Muscle of leg (tissue), 11 donors: ENCODE measurements around the gene TNK1. TPM values are rescaled to one million over a fixed set of nuclear protein-coding genes. Genes with fewer than 3 reads are reported as not detected.
"Not testable (repeated sequence)": the region's sequence is repeated elsewhere in the genome, so short reads cannot be mapped to it uniquely, and the experiment has no call there.

Experiments used
- DNase-seq: peaks from one replicate; pipeline ENCODE4 v3.0.0; 2013
- H3K27ac ChIP-seq: one replicate; pipeline ENCODE4 v1.5.1; 2013; ENCODE audit warnings: mild to moderate bottlenecking, low read length, control low read depth
- H3K27me3 ChIP-seq: one replicate; pipeline ENCODE4 v1.6.1; 2013; ENCODE audit warnings: low read length; ENCODE audit not compliant: control insufficient read depth, insufficient read depth
- H3K36me3 ChIP-seq: one replicate; pipeline ENCODE4 v1.6.1; 2013; ENCODE audit warnings: low read length; ENCODE audit not compliant: control insufficient read depth, insufficient read depth
- H3K4me1 ChIP-seq: one replicate; pipeline ENCODE4 v1.6.1; 2013; ENCODE audit warnings: low read length; ENCODE audit not compliant: control insufficient read depth, insufficient read depth
- H3K4me3 ChIP-seq: one replicate; pipeline ENCODE4 v1.5.1; 2013; ENCODE audit warnings: low read length, control low read depth
- H3K9me3 ChIP-seq: replicated peaks from 2 replicates; pipeline ENCODE4 v1.6.1; 2013; ENCODE audit warnings: low read depth, low read length; ENCODE audit not compliant: control insufficient read depth
- WGBS: methylation state at CpG from one replicate; pipeline ENCODE4 v1.1.5; 2013; ENCODE audit warnings: missing lambda C conversion rate; ENCODE audit not compliant: insufficient coverage; 5-methylcytosine and 5-hydroxymethylcytosine counted together
- polyA plus RNA-seq, 8 donors: library from polyadenylated mRNA; unstranded; fragments of 120-200 nt; gene quantifications; one replicate each; pipeline versions ENCODE4 v1.2.1 to v1.2.3, GENCODE V29; 2013; ENCODE audit warnings: inconsistent platforms in 1 of 8, low replicate concordance in 1 of 8; ENCODE audit not compliant: insufficient read length in 8 of 8, insufficient read depth in 1 of 8
- total RNA-seq: library from RNA; stranded (reverse); fragments of 120-200 nt; gene quantifications from one replicate; pipeline ENCODE4 v1.2.4, GENCODE V29; 2013

The TNK1 gene
- total and polyA plus RNA-seq, 9 donors, result 0.23 to 1.3 (median 0.56) TPM

DNA sequence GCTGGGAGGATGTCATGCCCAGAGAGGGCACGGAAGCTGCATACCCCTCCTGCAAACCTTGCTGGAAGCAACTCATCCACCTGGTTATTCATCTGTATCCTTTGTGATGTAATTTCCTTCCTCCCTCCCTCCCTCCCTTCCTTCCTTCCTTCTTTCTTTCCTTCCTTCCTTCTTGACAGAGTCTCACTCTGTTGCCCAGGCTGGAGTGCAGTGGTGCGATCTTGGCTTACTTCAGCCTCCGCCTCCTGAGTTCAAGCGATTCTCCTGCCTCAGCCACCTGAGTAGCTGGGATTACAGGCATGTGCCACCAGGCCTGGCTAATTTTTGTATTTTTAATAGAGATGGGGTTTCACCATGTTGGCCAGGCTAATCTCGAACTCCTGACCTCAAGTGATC is 12.3 kb upstream of the TNK1 start:
- H3K9me3 ChIP-seq, H3K4me1 ChIP-seq, H3K27ac ChIP-seq, H3K36me3 ChIP-seq, DNase-seq, H3K4me3 ChIP-seq: not testable (repeated sequence)
- H3K27me3 ChIP-seq, result peaks cover 11% of the 10 kb centered on the region
- 94% methylated on average over 4 of the region's 5 CpGs for WGBS

DNA sequence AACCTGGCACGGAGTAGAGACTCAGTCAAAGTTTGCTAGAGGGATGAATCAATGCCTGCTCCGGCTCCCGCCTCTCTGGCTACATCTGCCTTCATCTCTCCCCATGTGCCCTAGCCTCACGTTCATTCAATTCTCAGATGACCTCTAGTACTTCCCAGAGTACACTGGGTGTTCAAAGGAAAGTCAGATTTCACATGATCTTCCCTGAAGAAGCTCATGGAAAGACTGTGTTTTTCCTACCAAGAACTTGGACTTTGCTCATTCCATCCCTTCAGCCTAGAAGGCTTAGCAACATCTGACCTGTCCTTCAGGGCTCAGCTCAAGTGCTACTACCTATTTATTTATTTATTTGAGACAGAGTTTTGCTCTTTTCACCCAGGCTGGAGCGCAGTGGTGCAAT is 11.1 kb upstream of the TNK1 start:
- peaks cover 11% of the 10 kb centered on the region for H3K27me3 ChIP-seq
- H3K9me3 ChIP-seq, result no peaks in the 10 kb centered on the region
- H3K4me1 ChIP-seq, result no peaks in the 10 kb centered on the region
- H3K4me3 ChIP-seq, result no peak overlapping the region
- DNase-seq, result no peak
- H3K36me3 ChIP-seq, result no peaks in the 10 kb centered on the region
- 90% methylated on average over 2 of the region's 5 CpGs for WGBS
- H3K27ac ChIP-seq, result no peak overlapping the region

DNA sequence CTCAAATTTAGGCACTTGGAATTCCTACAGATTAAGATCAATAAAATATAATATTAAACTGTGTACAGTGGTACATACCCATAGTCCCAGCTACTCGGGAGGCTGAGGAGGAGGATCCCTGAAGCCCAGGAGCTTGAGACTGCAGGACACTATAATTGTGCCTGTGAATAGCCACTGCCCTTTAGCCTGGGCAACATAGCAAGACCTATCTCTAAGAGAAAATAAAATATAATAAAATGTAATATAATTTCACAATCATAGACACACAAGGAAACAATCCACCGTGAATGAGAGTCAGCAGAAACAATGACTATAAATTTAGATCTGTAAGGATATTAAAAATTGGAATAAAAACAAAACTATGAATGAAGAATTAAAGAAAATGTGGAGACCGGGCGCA is 10.0 kb upstream of the TNK1 start:
- Histone ChIP-seq H3K27me3 (peaks cover 11% of the 10 kb centered on the region), H3K27ac (no peak overlapping the region), H3K4me1 (no peaks in the 10 kb centered on the region), H3K9me3 (no peaks in the 10 kb centered on the region), H3K36me3 (no peaks in the 10 kb centered on the region), H3K4me3 (no peak overlapping the region)
- WGBS, result no CpG with 5 or more reads among the region's 4 CpGs
- no peak for DNase-seq

DNA sequence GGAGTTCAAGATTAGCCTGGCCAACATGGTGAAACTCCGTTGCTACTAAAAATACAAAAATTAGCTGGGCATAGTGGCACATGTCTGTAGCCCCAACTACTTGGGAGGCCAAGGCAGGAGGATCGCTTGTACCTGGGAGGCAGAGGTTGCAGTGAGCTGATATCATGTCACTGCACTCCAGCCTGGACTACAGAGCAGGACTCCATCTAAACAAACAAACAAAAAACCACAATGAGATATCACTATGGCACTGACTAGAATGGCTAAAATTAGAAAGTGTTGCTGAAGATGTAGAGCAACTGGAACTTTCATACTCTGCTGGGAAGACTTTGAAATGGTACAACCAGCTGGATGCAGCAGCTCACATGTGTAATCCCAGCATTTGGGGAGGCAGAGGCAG is 6.5 kb upstream of the TNK1 start:
- no peak overlapping the region for H3K4me3 ChIP-seq
- DNase-seq, result no peak

DNA sequence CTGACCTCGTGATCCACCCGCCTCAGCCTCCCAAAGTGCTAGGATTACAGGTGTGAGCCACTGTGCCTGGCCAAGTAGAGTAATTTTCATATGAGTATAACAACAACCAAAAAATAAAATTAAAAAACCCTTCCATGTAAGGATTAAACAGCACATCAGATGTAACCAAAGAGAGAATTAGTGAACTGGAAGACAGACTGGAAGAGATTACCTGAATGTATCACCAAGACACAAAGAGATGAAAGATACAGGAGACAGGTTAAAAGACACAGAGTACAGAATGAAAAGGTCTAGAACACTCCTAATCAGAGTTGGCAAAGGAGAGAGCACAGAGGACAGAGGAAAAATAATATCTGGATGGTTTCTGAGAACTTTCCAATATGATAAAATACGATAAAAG is 1.8 kb upstream of the TNK1 start:
- no peaks in the 10 kb centered on the region for H3K36me3 ChIP-seq
- no CpG with 5 or more reads among the region's 3 CpGs for WGBS
- peaks cover 49% of the 10 kb centered on the region for H3K27me3 ChIP-seq
- DNase-seq, result no peak
- no peak overlapping the region for H3K4me3 ChIP-seq
- no peaks in the 10 kb centered on the region for H3K9me3 ChIP-seq
- peaks cover 25% of the 10 kb centered on the region for H3K4me1 ChIP-seq
- no peak overlapping the region for H3K27ac ChIP-seq

More for the DNA sequence above, 6.5 kb upstream of the TNK1 start:
- no peaks in the 10 kb centered on the region for H3K36me3 ChIP-seq
- peaks cover 9% of the 10 kb centered on the region for H3K27me3 ChIP-seq
- WGBS, result 100% methylated on average over 1 of the region's 2 CpGs
- no peaks in the 10 kb centered on the region for H3K4me1 ChIP-seq
- H3K9me3 ChIP-seq, result no peaks in the 10 kb centered on the region
- no peak overlapping the region for H3K27ac ChIP-seq

DNA sequence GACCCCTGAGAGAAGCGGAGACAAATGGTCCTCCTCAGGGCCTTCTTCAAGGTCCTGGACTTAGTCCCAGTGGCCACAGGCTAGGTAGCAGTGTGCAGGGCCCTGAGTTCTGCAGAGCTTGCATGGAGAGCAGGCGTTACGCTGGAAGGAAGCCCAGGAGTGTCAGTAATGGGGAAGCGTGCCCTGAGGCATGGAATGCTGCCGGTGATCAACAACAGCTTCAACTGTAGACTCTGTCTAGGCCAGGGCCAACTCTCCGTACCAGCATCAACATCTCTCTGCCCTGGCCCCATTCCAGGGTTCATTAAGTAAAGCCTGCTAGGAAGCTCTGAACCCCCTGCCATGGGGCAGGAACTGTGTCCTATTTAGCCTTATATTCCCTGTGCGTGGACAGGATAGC is 568 bp upstream of the TNK1 start:
- H3K27me3 ChIP-seq, result peaks cover 57% of the 10 kb centered on the region
- no peak overlapping the region for H3K27ac ChIP-seq
- H3K36me3 ChIP-seq, result no peaks in the 10 kb centered on the region
- peak; percentile 68 for DNase-seq
- H3K4me1 ChIP-seq, result peaks cover 29% of the 10 kb centered on the region
- WGBS, result 25% methylated on average over 5 of the region's 7 CpGs
- H3K9me3 ChIP-seq, result no peaks in the 10 kb centered on the region
- H3K4me3 ChIP-seq, result no peak overlapping the region

DNA sequence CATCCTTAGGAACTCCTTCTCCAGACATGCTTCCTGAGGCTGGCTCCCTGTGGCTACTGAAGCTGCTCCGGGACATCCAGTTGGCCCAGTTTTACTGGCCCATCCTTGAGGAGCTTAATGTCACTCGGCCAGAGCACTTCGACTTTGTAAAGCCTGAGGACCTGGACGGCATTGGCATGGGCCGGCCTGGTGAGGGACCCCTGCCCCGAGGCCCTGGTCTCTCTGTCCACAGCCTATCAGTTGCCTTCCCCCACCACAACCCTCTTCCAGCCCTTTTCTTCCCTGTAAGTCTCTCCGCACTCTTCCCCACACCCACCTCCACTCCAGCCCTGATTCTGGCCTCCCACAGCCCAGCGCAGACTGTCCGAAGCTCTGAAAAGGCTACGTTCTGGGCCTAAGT is 2.0 kb downstream of the TNK1 start:
- Histone ChIP-seq H3K9me3 (no peaks in the 10 kb centered on the region), H3K27ac (no peak overlapping the region), H3K27me3 (peaks cover 57% of the 10 kb centered on the region), H3K4me1 (peaks cover 29% of the 10 kb centered on the region), H3K4me3 (no peak overlapping the region), H3K36me3 (peaks cover 10% of the 10 kb centered on the region)
- no peak for DNase-seq
- 71% methylated on average over 10 of the region's 10 CpGs for WGBS

DNA sequence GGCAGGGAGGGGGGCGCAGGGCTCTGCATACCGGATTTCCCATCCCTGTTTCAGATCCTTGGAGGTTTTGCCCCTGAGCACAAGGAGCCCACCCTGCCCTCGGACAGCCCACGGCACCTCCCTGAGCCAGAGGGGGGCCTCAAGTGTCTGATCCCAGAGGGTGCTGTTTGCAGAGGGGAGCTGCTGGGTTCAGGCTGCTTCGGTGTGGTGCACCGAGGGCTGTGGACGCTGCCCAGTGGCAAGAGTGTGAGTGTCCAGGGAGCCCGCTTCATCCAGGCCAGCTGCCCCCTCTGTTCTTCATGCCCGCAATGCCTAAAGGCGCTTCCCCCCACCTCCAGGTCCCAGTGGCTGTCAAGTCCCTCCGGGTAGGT is 2.5 kb downstream of the TNK1 start:
- Histone ChIP-seq H3K4me1 (peaks cover 29% of the 10 kb centered on the region), H3K4me3 (no peak overlapping the region), H3K27me3 (peaks cover 57% of the 10 kb centered on the region), H3K9me3 (no peaks in the 10 kb centered on the region), H3K36me3 (peaks cover 14% of the 10 kb centered on the region), H3K27ac (no peak overlapping the region)
- no peak for DNase-seq
- WGBS, result 63% methylated on average over 9 of the region's 11 CpGs

DNA sequence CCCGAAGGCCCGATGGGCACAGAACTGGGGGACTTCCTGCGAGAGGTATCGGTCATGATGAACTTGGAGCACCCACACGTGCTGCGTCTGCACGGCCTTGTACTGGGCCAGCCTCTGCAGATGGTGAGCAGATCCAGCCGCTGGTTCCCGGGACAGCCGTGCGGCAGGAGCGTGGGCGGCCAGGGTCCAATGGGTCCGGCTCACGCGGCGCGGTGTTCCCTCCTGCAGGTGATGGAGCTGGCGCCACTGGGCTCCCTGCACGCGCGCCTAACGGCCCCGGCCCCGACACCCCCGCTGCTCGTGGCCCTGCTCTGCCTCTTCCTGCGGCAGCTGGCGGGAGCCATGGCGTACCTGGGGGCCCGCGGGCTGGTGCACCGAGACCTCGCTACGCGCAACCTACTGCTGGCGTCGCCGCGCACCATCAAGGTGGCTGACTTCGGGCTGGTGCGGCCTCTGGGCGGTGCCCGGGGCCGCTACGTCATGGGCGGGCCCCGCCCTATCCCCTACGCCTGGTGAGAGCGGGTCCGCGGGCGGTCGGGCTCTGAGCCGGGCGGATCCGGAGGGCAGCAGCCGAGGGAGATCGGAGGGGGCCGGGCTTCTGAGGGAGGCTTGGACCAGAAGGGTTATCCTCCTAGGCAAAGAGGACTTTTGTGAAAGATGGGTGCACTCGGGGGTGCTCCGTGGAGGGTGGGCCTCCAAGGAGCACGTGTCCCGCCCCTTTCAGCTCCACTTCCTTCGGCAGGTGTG is 3.0 kb downstream of the TNK1 start:
- H3K27me3 ChIP-seq, result peaks cover 53% of the 10 kb centered on the region
- WGBS, result 3% methylated on average over 61 of the region's 65 CpGs
- peak overlapping the region; percentile 42 for H3K4me3 ChIP-seq
- peaks cover 20% of the 10 kb centered on the region for H3K36me3 ChIP-seq
- DNase-seq, result peak; percentile 53
- no peak overlapping the region for H3K27ac ChIP-seq
- peaks cover 29% of the 10 kb centered on the region for H3K4me1 ChIP-seq
- H3K9me3 ChIP-seq, result no peaks in the 10 kb centered on the region

DNA sequence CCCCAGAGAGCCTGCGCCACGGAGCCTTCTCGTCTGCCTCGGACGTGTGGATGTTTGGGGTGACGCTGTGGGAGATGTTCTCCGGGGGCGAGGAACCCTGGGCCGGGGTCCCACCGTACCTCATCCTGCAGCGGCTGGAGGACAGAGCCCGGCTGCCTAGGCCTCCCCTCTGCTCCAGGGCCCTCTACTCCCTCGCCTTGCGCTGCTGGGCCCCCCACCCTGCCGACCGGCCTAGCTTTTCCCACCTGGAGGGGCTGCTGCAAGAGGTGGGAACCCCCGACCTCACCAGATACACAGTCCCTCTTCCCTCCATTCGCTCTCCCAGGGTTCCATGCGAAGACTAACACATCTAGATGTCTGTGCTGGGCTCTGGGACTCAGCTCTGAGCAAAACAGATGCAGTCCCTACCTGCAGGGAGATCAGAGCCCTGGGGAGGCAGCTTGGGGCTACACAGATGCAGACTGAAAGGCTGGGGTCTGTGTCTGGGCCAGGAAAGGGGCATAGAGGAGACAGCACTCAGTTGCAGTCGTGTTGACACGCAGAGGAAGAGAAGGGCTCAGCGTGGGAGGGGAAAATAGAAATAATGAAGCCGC is 3.7 kb downstream of the TNK1 start:
- Histone ChIP-seq H3K4me3 (peak overlapping the region; percentile 42), H3K27ac (no peak overlapping the region), H3K27me3 (peaks cover 52% of the 10 kb centered on the region), H3K36me3 (peaks cover 26% of the 10 kb centered on the region), H3K4me1 (peaks cover 29% of the 10 kb centered on the region), H3K9me3 (no peaks in the 10 kb centered on the region)
- DNase-seq, result no peak
- 33% methylated on average over 12 of the region's 23 CpGs for WGBS
